Panc1 (cell line): ENCODE data around the gene METTL4.

ENCODE experiments used
- CTCF ChIP-seq: fragments of 450-650 bp; IDR thresholded peaks from 2 replicates; pipeline ENCODE4 v1.5.1; 2017; ENCODE audit warnings: mild to moderate bottlenecking
- POLR2AphosphoS5 ChIP-seq: IDR thresholded peaks from 2 replicates; pipeline ENCODE4 v1.6.1; 2012; ENCODE audit warnings: mild to moderate bottlenecking, low read depth, low read length, moderate library complexity
- TCF7L2 ChIP-seq: IDR thresholded peaks from 2 replicates; pipeline ENCODE4 v1.6.1; 2011; ENCODE audit warnings: mild to moderate bottlenecking, low read depth, low read length, inconsistent platforms
- TF ChIP-seq, protein P1 (sequence below), 2 experiments: IDR thresholded peaks; 2 replicates each; pipeline ENCODE4 v1.6.1; 2011 to 2012; ENCODE audit warnings: low read depth in 2 of 2, control low read depth in 1 of 2, low read length in 1 of 2, mild to moderate bottlenecking in 1 of 2, moderate library complexity in 1 of 2; ENCODE audit not compliant: insufficient read depth in 1 of 2

DNA sequence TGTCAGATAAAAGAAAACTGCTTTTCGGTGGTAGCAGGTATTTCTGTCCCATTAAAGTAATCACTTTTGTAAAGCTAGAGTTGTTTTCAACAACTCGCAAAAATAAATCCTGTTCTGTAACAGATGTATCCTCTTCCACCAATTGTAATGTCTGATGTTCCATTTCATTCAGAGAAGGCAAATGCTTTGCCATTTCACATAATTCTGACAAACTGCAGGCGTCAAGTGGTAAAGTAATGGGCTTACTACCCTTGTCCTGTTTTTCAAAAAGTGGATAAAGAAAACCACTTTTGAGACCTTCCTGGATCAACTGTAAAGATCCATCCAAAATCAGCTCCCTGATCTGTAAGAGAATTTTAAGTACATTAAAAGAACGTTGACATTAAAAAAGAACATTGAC lies 16.6 kb downstream of the METTL4 start:
- TF ChIP-seq POLR2AphosphoS5 (no peak), CTCF (no peak), TCF7L2 (no peak)
- TF ChIP-seq, protein P1, sequence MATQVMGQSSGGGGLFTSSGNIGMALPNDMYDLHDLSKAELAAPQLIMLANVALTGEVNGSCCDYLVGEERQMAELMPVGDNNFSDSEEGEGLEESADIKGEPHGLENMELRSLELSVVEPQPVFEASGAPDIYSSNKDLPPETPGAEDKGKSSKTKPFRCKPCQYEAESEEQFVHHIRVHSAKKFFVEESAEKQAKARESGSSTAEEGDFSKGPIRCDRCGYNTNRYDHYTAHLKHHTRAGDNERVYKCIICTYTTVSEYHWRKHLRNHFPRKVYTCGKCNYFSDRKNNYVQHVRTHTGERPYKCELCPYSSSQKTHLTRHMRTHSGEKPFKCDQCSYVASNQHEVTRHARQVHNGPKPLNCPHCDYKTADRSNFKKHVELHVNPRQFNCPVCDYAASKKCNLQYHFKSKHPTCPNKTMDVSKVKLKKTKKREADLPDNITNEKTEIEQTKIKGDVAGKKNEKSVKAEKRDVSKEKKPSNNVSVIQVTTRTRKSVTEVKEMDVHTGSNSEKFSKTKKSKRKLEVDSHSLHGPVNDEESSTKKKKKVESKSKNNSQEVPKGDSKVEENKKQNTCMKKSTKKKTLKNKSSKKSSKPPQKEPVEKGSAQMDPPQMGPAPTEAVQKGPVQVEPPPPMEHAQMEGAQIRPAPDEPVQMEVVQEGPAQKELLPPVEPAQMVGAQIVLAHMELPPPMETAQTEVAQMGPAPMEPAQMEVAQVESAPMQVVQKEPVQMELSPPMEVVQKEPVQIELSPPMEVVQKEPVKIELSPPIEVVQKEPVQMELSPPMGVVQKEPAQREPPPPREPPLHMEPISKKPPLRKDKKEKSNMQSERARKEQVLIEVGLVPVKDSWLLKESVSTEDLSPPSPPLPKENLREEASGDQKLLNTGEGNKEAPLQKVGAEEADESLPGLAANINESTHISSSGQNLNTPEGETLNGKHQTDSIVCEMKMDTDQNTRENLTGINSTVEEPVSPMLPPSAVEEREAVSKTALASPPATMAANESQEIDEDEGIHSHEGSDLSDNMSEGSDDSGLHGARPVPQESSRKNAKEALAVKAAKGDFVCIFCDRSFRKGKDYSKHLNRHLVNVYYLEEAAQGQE (IDR thresholded peaks at IDR 0.05; ENCODE audit: insufficient read depth in 1 of 2, low read depth in 2 of 2, low read length in 1 of 2), result no peak
